NCI-H2171 (cell line): ENCODE data around the gene ZDHHC11B.
A peak's percentile ranks its signal among the peaks of the same experiment; 100 is the strongest.
"Not testable (repeated sequence)": the region's sequence is repeated elsewhere in the genome, so short reads cannot be mapped to it uniquely, and the experiment has no call there.

ENCODE experiments used
- DNase-seq: peaks from one replicate; lab custom pipeline; 2025; lab: John Stamatoyannopoulos, UW

Gene ZDHHC11B

DNA sequence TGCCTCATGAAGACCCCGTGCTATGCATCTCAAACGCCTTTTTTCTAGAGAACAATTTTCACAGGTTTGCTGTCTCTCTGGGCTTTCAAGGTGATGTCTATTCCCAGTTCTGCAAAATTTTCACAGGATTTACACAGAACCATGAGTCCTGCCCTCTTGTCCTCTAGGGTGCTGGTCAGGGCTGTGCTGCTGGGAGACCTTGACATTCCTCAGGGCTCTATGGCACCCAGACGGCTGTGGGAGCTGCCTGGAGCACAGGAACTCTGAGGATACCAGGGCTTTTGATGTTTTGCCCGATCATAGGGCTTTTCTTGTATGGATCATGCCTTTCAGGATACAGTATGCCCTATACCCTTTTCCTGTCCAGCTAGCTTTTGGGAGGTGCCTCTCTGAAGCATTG, 68.9 kb downstream of the ZDHHC11B start:
- DNase-seq, result not testable (repeated sequence)

DNA sequence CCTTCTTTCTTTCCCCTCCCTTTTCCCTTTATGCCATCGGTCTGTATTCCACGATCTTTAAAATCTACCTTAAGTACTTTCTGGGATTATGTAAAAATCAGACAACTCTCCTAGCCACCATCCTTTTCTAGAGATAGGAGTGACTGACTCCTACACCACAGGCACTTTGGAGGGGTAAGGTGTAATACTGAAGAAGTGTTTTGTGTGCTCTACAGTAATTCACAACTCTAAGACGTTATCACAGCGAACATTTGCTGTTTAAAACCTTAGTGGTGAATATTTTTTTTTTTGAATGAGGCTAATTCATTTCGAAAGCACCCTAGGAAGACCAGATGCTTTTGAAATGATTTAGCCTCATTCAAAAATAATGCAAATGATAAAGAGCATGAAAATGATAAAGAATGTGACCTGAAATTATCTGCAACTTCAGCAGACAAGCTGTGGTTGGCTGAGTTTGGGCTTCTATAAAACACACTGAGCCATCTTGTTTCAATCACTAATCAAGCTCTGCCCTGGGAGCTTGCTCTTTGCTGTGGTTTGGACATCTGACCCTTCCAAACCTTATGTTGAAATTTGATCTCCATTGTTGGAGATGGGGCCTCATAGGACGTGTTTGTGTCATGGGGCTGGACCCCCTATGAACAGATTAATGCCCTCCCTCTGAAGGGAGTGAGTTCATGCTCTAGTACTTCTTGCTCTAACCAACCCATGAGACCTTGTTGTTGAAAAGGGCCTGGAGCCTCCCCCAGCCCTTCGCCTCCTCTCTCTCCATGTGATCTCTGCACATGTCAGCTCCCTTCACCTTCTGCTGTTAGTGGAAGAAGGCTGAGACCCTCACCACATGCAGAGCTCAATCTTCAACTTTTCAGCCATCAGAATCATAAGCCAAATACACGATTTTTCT, 70.1 kb downstream of the ZDHHC11B start:
- DNase-seq, result not testable (repeated sequence)

GRCh38 chr5:713686-714085, 70.8 kb downstream of the ZDHHC11B start:
- not testable (repeated sequence) for DNase-seq

DNA sequence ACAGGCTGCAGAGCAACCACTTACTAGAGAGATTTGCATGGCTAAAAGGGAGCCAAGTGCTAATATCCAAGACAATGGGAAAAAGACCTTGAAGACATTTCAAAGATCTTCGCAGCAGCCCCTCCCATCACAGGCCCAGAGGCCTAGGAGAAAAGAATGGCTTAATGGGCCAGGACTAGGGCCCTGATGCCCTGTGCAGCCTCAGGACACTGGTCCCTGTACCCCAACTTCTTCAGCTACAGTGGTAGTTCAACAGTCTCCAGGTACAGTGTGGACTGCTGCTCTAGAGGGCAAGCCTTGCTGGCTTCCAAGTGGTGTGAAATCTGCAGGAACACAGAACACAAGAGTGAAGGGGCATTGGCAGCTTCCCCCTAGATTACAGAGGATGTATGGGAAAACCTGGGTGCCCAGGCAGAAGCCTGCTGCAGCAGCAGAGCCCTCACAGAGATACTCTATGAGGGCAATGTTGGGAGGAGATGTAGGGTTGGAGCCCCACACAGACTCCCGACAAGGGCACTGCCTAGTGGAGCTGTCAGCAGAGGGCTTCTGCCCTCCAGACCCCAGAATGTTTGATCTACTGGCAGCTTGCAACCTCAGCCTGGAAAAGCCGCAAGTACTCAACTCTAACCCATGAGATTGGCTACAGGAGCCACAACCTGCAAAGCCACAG, 75.5 kb downstream of the ZDHHC11B start:
- not testable (repeated sequence) for DNase-seq

DNA sequence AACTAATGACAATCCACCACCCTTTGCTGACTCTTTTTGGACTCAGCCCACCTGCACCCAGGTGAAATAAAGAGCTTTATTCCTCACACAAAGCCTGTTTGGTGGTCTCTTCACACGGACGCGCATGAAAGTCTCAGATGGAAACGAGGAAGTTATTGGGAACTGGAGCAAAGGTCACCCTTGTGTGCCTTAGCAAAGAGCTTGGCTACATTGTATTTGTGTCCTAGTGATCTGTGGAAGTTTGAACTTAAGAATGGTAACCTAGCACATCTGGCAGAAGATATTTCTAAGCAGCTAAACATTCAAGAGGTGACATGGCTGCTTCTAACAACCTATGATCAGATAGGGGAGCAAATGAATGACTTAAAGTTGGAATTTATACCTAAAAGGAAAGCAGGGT, 76.2 kb downstream of the ZDHHC11B start:
- DNase-seq, result not testable (repeated sequence)

DNA sequence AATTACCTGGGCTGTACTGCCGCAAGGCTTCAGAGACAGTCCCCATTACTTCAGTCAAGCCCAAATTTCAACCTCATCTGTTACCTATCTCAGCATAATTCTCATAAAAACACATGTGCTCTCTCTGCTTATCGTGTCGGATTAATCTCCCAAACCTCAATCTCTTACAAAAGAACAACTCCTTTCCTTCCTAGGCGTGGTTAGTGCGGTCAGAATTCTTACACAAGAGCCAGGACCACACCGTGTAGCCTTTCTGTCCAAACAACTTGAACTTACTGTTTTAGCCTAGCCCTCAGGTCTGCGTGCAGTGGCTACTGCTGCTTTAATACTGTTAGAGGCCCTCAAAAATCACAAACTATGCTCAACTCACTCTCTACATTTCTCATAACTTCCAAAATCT, 78.4 kb downstream of the ZDHHC11B start:
- DNase-seq, result not testable (repeated sequence)

- DNase-seq, result not testable (repeated sequence)
These were observed 87.5 kb downstream of the ZDHHC11B start for GRCh38 chr5:696753-697702.

DNA sequence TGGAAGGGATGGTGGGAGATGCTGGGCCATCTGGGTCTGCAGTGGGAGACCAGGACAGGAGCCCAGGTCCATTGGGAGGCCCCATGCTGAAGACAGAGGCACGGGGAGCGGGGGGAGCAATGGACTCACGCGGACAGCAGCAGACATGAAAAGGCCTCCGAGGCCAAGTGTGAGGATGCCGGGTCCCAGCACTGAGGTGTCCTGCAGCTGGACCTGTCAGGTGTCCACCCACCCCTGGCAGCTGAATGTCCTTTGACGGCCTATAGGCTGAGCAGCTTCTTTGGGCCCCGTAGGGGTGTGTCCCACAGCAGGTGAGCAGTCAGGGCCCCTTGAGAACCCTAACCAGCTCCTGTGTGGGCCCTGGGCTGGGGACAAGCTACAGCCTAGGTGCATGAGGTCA, 88.3 kb downstream of the ZDHHC11B start:
- not testable (repeated sequence) for DNase-seq

DNA sequence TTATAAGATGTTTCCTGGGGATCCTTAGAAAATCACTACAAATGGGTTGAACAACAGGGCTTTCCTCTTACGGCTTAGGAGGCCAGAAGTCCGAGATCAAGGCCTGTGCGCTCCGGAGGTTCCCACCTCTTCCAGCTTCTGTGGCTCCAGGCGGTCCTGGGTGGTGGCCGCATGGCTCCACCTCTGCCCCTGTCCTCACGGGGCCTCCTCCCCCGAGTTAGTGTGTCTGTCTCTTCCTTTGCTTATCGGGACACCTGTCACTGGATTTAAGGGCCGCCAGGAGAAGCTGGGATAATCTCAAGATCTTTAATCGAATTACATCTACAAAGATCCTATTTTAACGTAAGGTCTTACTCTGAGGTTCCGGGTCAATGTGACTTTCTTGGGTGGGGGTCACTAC, 89.1 kb downstream of the ZDHHC11B start:
- not testable (repeated sequence) for DNase-seq

DNA sequence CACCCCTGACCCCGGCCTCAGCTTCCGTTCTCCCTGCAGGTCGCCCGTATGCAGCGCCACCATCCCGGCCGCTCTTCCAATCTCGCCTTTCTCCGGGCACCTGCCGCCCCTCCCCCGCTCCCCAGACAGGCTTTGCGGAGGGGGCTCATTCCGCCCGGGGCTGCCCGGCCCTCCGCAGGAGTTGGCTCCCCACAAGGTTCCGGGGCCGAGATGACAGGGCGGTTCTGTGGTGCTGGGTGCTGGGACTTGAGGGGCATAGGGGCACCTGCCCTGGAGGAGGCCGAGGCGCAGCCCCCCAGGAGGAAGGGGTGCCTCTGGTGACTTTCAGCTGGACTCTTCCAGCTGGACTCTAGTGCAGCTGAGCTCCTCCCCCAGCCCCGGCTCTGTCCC, 90.5 kb downstream of the ZDHHC11B start:
- DNase-seq, result not testable (repeated sequence)

GRCh38 chr5:693271-694041, 91.1 kb downstream of the ZDHHC11B start, which contains the start of gene TPPP:
Gene TPPP (minus strand): TSS chr5:693352. CDS start chr5:678060, 15,292 bp downstream.
- peak; percentile 84 for DNase-seq

DNA sequence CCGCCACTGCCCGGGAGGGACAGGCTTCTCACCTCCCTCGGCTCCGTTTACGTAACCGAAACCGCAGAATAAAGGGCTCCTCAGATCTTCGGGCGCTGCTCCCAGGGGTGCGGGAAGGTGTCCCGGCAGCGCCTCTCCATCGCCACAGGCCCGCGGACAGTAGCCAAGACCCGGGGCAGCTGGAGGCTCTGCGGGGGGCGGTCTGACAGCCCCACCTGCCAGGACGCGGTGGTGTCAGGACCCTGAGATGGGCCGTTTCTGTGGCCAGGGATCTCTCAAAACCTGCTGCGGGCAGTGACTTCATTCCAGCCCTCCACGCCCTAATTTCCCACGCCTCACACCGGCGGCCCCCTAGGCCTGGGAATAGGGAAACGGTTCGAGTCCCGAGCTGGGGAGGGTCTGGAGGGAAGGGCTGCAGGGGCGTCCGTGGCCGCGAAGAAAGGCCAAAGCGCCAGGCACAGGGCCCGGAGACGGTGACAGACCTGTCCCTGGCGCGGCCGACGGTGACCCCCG, 91.9 kb downstream of the ZDHHC11B start:
- DNase-seq, result not testable (repeated sequence)

GRCh38 chr5:691817-692528, 92.6 kb downstream of the ZDHHC11B start:
- no peak for DNase-seq

- DNase-seq, result not testable (repeated sequence)
These were observed 93.5 kb downstream of the ZDHHC11B start for GRCh38 chr5:691049-691448.

DNA sequence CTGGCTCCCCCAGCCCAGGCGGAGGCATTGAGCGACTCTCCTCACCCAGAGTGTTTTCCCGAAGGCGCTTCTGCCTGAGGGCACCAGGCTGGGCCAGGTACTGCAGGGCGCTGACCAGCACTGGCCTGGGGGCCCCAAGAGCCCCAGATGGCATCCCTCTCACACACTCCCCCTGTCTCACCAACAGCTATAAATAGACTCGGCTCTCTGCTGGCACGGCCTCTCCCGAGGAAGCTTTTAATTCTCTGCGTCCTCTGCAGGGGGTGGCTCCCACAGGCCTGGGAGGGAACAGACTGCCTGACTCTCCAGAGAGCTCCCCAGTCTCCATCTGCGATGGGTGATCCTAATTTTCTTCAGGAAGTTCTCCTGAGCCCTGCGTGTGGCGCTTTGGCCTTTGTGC, 94.2 kb downstream of the ZDHHC11B start:
- DNase-seq, result not testable (repeated sequence)

- DNase-seq, result not testable (repeated sequence)
These were observed 96.0 kb downstream of the ZDHHC11B start for GRCh38 chr5:688348-689010.

GRCh38 chr5:686936-687335, 97.6 kb downstream of the ZDHHC11B start:
- not testable (repeated sequence) for DNase-seq

DNA sequence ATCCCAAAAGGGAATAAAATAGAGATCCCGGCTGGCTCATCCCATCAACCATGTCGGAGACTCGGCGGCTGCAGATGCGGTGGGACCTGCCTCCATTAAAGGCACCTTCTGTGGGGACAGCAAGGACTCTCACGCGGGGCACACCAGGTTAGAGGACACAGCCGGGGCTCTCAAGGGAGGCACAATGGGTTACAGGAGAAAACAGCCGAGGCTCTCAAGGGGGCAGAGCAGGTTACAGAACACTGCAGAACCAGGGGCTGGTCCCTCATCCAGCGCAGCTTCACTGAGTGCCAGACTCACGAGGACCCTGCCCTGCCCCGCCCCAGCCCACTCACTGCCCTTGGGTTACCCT, 98.4 kb downstream of the ZDHHC11B start:
- not testable (repeated sequence) for DNase-seq

DNA sequence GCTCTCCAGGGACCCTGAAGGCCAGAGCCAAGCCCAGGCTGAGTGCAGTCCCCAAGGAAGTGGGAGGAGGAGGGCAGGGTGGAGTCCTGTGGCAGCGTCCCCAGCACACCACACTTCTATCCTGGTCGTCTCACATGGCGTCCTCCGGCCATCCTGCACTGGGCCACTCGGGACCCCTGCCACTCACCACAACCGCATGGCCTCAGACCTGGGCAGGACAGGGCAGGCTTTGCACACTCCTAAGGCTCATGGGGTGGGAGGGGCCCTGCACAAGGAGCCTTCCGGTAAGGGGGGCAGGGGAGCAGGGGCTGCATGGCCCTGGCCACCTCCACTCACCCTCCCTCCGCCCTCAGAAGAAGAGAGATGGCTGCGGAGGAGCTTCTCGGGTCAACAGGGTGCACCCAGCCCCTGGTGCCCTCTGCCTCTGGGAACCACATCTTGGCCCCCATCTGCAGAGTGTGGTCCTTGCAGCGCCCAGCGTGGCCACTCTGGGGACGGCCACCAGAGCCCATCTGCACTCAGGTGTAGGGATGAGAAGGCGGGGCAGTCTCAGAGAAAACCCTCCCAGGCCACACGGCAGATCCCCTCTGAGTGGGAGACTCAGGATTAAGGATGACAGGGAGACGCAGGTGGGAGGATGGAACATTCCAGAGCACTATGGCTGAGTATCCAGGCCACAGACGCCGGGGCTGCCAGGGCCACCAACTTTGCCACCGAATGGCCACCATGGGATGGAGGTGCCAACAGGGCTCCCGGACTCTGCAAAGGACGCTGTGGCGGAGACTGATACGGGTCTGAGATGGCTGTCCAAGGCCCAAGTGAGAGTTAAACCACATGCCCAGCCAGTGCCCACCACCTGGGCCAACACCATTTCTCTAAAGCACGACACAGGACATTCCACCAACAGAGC, 99.0 kb downstream of the ZDHHC11B start:
- no peak for DNase-seq
